NT2/D1 (cell line): ENCODE measurements around the gene MAP3K9.

ENCODE experiments used
- SUZ12 ChIP-seq: IDR thresholded peaks from 2 replicates; pipeline ENCODE4 v1.6.1; 2011; ENCODE audit not compliant: insufficient read length, insufficient read depth; ENCODE audit errors: extremely low read depth
- YY1 ChIP-seq: IDR thresholded peaks from 2 replicates; pipeline ENCODE4 v1.6.1; 2011; ENCODE audit not compliant: insufficient read length, insufficient read depth

- TF ChIP-seq YY1 (no peak), SUZ12 (no peak)
Observed at GRCh38 chr14:70742316-70742715, 67.0 kb downstream of the MAP3K9 start.
